ENCODE results near the gene MCC. TPM values are rescaled to one million over a fixed set of nuclear protein-coding genes. Genes with fewer than 3 reads are reported as not detected.
A peak's percentile ranks its signal among the peaks of the same experiment; 100 is the strongest.

MCC gene
- polyA plus RNA-seq, 4 donors, result 0.45 to 3.5 (median 1.6) TPM

- no peak overlapping the region for H3K4me3 ChIP-seq (ENCODE audit: low read depth in 1 of 3, low read length in 3 of 3)
- H3K9me3 ChIP-seq (ENCODE audit: control insufficient read depth in 2 of 2, insufficient read depth in 1 of 2, low read depth in 1 of 2, low read length in 1 of 2), result peaks cover 0 to 7% of the 10 kb centered on the region in 2 donors
- DNase-seq (peak in 1 of 2 donors; percentile 16), FAIRE-seq (no peak)
- peaks cover 0 to 5% (median 0%) of the 10 kb centered on the region in 3 donors for H3K4me1 ChIP-seq (ENCODE audit: control insufficient read depth in 3 of 3, insufficient read depth in 2 of 3, low read depth in 1 of 3, low read length in 2 of 3)
- 64 to 76% (median 71%) methylated on average over 9 of the region's 9 CpGs for WGBS, 3 donors
- peaks cover 0 to 3% (median 2%) of the 10 kb centered on the region in 3 donors for H3K36me3 ChIP-seq (ENCODE audit: control insufficient read depth in 3 of 3, insufficient read depth in 2 of 3, low read depth in 1 of 3, low read length in 3 of 3)
- no peak overlapping the region for H3K27ac ChIP-seq (ENCODE audit: low read depth in 1 of 3, low read length in 2 of 3)
- no peaks in the 10 kb centered on the region for H3K27me3 ChIP-seq (ENCODE audit: control insufficient read depth in 3 of 3, insufficient read depth in 3 of 3, low read length in 3 of 3)
Measured at GRCh38 chr5:113119246-113119924, 368.9 kb downstream of the MCC start.

- WGBS, 3 donors, result 41 to 53% (median 42%) methylated on average over 7 of the region's 7 CpGs
- Histone ChIP-seq H3K9me3 (ENCODE audit: control insufficient read depth in 2 of 2, insufficient read depth in 1 of 2, low read depth in 1 of 2, low read length in 1 of 2) (peaks cover 0 to 11% of the 10 kb centered on the region in 2 donors), H3K4me3 (ENCODE audit: low read depth in 1 of 3, low read length in 3 of 3) (no peak overlapping the region), H3K27ac (ENCODE audit: low read depth in 1 of 3, low read length in 2 of 3) (no peak overlapping the region), H3K36me3 (ENCODE audit: control insufficient read depth in 3 of 3, insufficient read depth in 2 of 3, low read depth in 1 of 3, low read length in 3 of 3) (peaks cover 0 to 3% (median 2%) of the 10 kb centered on the region in 3 donors), H3K27me3 (ENCODE audit: control insufficient read depth in 3 of 3, insufficient read depth in 3 of 3, low read length in 3 of 3) (no peaks in the 10 kb centered on the region), H3K4me1 (ENCODE audit: control insufficient read depth in 3 of 3, insufficient read depth in 2 of 3, low read depth in 1 of 3, low read length in 2 of 3) (peaks cover 0 to 5% (median 0%) of the 10 kb centered on the region in 3 donors)
- FAIRE-seq, result no peak
- DNase-seq, result no peak
Measured at GRCh38 chr5:113118765-113119164, 369.5 kb downstream of the MCC start.

- peaks cover 0 to 5% (median 0%) of the 10 kb centered on the region in 3 donors for H3K4me1 ChIP-seq (ENCODE audit: control insufficient read depth in 3 of 3, insufficient read depth in 2 of 3, low read depth in 1 of 3, low read length in 2 of 3)
- 36 to 61% (median 53%) methylated on average over 3 of the region's 3 CpGs for WGBS, 3 donors
- peaks cover 0 to 11% of the 10 kb centered on the region in 2 donors for H3K9me3 ChIP-seq (ENCODE audit: control insufficient read depth in 2 of 2, insufficient read depth in 1 of 2, low read depth in 1 of 2, low read length in 1 of 2)
- FAIRE-seq (no peak), DNase-seq (no peak)
- H3K36me3 ChIP-seq (ENCODE audit: control insufficient read depth in 3 of 3, insufficient read depth in 2 of 3, low read depth in 1 of 3, low read length in 3 of 3), result peaks cover 0 to 3% (median 2%) of the 10 kb centered on the region in 3 donors
- H3K27me3 ChIP-seq (ENCODE audit: control insufficient read depth in 3 of 3, insufficient read depth in 3 of 3, low read length in 3 of 3), result no peaks in the 10 kb centered on the region
- no peak overlapping the region for H3K4me3 ChIP-seq (ENCODE audit: low read depth in 1 of 3, low read length in 3 of 3)
- H3K27ac ChIP-seq (ENCODE audit: low read depth in 1 of 3, low read length in 2 of 3), result no peak overlapping the region
Measured at GRCh38 chr5:113118298-113118697, 370.0 kb downstream of the MCC start.

GRCh38 chr5:113117543-113118115, 370.6 kb downstream of the MCC start:
- DNase-seq, result no peak
- Histone ChIP-seq H3K4me1 (ENCODE audit: control insufficient read depth in 3 of 3, insufficient read depth in 2 of 3, low read depth in 1 of 3, low read length in 2 of 3) (peaks cover 0 to 5% (median 0%) of the 10 kb centered on the region in 3 donors), H3K4me3 (ENCODE audit: low read depth in 1 of 3, low read length in 3 of 3) (no peak overlapping the region), H3K9me3 (ENCODE audit: control insufficient read depth in 2 of 2, insufficient read depth in 1 of 2, low read depth in 1 of 2, low read length in 1 of 2) (peaks cover 0 to 11% of the 10 kb centered on the region in 2 donors), H3K36me3 (ENCODE audit: control insufficient read depth in 3 of 3, insufficient read depth in 2 of 3, low read depth in 1 of 3, low read length in 3 of 3) (peaks cover 0 to 3% (median 2%) of the 10 kb centered on the region in 3 donors), H3K27ac (ENCODE audit: low read depth in 1 of 3, low read length in 2 of 3) (no peak overlapping the region), H3K27me3 (ENCODE audit: control insufficient read depth in 3 of 3, insufficient read depth in 3 of 3, low read length in 3 of 3) (no peaks in the 10 kb centered on the region)
- no peak for FAIRE-seq
- 58 to 80% (median 69%) methylated on average over 4 of the region's 4 CpGs for WGBS, 3 donors

GRCh38 chr5:113115956-113116355, 372.3 kb downstream of the MCC start:
- H3K27me3 ChIP-seq (ENCODE audit: control insufficient read depth in 3 of 3, insufficient read depth in 3 of 3, low read length in 3 of 3), result no peaks in the 10 kb centered on the region
- H3K27ac ChIP-seq (ENCODE audit: low read depth in 1 of 3, low read length in 2 of 3), result no peak overlapping the region
- H3K4me3 ChIP-seq (ENCODE audit: low read depth in 1 of 3, low read length in 3 of 3), result no peak overlapping the region
- peaks cover 0 to 5% (median 0%) of the 10 kb centered on the region in 3 donors for H3K4me1 ChIP-seq (ENCODE audit: control insufficient read depth in 3 of 3, insufficient read depth in 2 of 3, low read depth in 1 of 3, low read length in 2 of 3)
- H3K9me3 ChIP-seq (ENCODE audit: control insufficient read depth in 2 of 2, insufficient read depth in 1 of 2, low read depth in 1 of 2, low read length in 1 of 2), result peaks cover 0 to 11% of the 10 kb centered on the region in 2 donors
- no peak for FAIRE-seq
- DNase-seq, result no peak
- 79 to 94% (median 85%) methylated on average over 4 of the region's 4 CpGs for WGBS, 3 donors
- H3K36me3 ChIP-seq (ENCODE audit: control insufficient read depth in 3 of 3, insufficient read depth in 2 of 3, low read depth in 1 of 3, low read length in 3 of 3), result peaks cover 0 to 3% (median 2%) of the 10 kb centered on the region in 3 donors

GRCh38 chr5:113115061-113115460, 373.2 kb downstream of the MCC start:
- Histone ChIP-seq H3K4me3 (ENCODE audit: low read depth in 1 of 3, low read length in 3 of 3) (no peak overlapping the region), H3K27ac (ENCODE audit: low read depth in 1 of 3, low read length in 2 of 3) (peak overlapping the region in 1 of 3 donors; percentile 29), H3K36me3 (ENCODE audit: control insufficient read depth in 3 of 3, insufficient read depth in 2 of 3, low read depth in 1 of 3, low read length in 3 of 3) (peaks cover 0 to 3% (median 2%) of the 10 kb centered on the region in 3 donors), H3K9me3 (ENCODE audit: control insufficient read depth in 2 of 2, insufficient read depth in 1 of 2, low read depth in 1 of 2, low read length in 1 of 2) (peaks cover 0 to 11% of the 10 kb centered on the region in 2 donors), H3K27me3 (ENCODE audit: control insufficient read depth in 3 of 3, insufficient read depth in 3 of 3, low read length in 3 of 3) (no peaks in the 10 kb centered on the region), H3K4me1 (ENCODE audit: control insufficient read depth in 3 of 3, insufficient read depth in 2 of 3, low read depth in 1 of 3, low read length in 2 of 3) (peaks cover 0 to 5% (median 0%) of the 10 kb centered on the region in 3 donors)
- WGBS, 3 donors, result 62 to 83% (median 77%) methylated on average over 8 of the region's 8 CpGs
- no peak for FAIRE-seq
- no peak for DNase-seq

- Histone ChIP-seq H3K27ac (ENCODE audit: low read depth in 1 of 3, low read length in 2 of 3) (peak overlapping the region in 1 of 3 donors; percentile 29), H3K27me3 (ENCODE audit: control insufficient read depth in 3 of 3, insufficient read depth in 3 of 3, low read length in 3 of 3) (no peaks in the 10 kb centered on the region), H3K36me3 (ENCODE audit: control insufficient read depth in 3 of 3, insufficient read depth in 2 of 3, low read depth in 1 of 3, low read length in 3 of 3) (peaks cover 0 to 3% (median 2%) of the 10 kb centered on the region in 3 donors), H3K9me3 (ENCODE audit: control insufficient read depth in 2 of 2, insufficient read depth in 1 of 2, low read depth in 1 of 2, low read length in 1 of 2) (peaks cover 0 to 11% of the 10 kb centered on the region in 2 donors), H3K4me3 (ENCODE audit: low read depth in 1 of 3, low read length in 3 of 3) (no peak overlapping the region), H3K4me1 (ENCODE audit: control insufficient read depth in 3 of 3, insufficient read depth in 2 of 3, low read depth in 1 of 3, low read length in 2 of 3) (peaks cover 0 to 5% (median 0%) of the 10 kb centered on the region in 3 donors)
- WGBS, 3 donors, result 90 to 95% (median 93%) methylated on average over 7 of the region's 7 CpGs
- FAIRE-seq, result no peak
- no peak for DNase-seq
Measured at GRCh38 chr5:113114559-113114958, 373.7 kb downstream of the MCC start.

- WGBS, 3 donors, result 63 to 72% (median 65%) methylated on average over 3 of the region's 3 CpGs
- no peak overlapping the region for H3K4me3 ChIP-seq (ENCODE audit: low read depth in 1 of 3, low read length in 3 of 3)
- no peaks in the 10 kb centered on the region for H3K27me3 ChIP-seq (ENCODE audit: control insufficient read depth in 3 of 3, insufficient read depth in 3 of 3, low read length in 3 of 3)
- peaks cover 0 to 3% (median 2%) of the 10 kb centered on the region in 3 donors for H3K36me3 ChIP-seq (ENCODE audit: control insufficient read depth in 3 of 3, insufficient read depth in 2 of 3, low read depth in 1 of 3, low read length in 3 of 3)
- peaks cover 0 to 11% of the 10 kb centered on the region in 2 donors for H3K9me3 ChIP-seq (ENCODE audit: control insufficient read depth in 2 of 2, insufficient read depth in 1 of 2, low read depth in 1 of 2, low read length in 1 of 2)
- H3K27ac ChIP-seq (ENCODE audit: low read depth in 1 of 3, low read length in 2 of 3), result no peak overlapping the region
- no peaks in the 10 kb centered on the region for H3K4me1 ChIP-seq (ENCODE audit: control insufficient read depth in 3 of 3, insufficient read depth in 2 of 3, low read depth in 1 of 3, low read length in 2 of 3)
- no peak for DNase-seq
- FAIRE-seq, result no peak
Measured at GRCh38 chr5:113112435-113112834, 375.8 kb downstream of the MCC start.

Measured in small intestine (tissue), 7 donors.